ENCODE data around the gene MRPL53.

Gene MRPL53

GRCh38 chr2:74424139-74424992, 48.1 kb downstream of the MRPL53 start:
- no peak for DNase-seq

DNA sequence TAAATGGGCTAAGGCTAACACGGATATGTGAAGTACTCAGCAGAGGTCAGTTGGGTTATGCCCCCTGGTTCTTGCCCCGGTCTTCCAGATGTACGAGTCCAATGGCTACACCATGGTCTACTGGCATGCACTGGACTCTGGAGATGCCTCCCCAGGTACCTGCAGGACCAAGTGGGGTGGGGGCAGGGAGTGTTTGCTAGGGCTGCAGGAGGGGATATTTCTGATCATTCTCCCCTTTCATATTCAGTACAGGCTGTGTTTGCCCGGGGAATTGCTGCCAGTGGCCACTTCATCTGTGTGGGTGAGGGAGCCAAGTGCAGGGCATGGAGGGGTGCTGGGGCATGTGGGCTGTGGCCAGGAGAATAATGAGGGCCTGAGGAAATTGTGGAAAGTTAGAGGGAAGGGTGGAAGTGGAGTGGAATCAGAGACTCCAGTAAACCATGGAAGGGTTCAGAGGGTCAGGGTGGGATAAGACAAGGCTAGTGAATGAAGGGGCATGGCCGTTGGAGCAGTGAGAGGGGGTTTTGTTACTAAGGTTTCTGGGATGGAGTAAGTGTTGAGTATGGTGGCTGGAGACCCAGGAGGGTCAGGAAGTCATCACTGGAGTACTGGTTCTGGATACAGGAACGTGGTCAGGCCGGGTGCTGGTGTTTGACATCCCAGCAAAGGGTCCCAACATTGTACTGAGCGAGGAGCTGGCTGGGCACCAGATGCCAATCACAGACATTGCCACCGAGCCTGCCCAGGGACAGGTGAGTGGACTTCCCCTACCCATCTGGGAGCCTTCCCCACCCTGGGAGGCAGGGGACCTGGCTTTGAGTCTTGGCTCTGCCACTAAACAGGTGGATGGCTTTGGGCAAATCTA, 49.0 kb downstream of the MRPL53 start:
- no peak for DNase-seq

All from kidney glomerular epithelial cell (primary cell).